Fibroblast of peridontal ligament (primary cell): ENCODE measurements around the gene BPIFB2.

Experiments used
- DNase-seq: peaks from one replicate; pipeline ENCODE4 v3.0.0-alpha.2; 2010; ENCODE audit errors: extremely low read depth

Gene BPIFB2

DNA sequence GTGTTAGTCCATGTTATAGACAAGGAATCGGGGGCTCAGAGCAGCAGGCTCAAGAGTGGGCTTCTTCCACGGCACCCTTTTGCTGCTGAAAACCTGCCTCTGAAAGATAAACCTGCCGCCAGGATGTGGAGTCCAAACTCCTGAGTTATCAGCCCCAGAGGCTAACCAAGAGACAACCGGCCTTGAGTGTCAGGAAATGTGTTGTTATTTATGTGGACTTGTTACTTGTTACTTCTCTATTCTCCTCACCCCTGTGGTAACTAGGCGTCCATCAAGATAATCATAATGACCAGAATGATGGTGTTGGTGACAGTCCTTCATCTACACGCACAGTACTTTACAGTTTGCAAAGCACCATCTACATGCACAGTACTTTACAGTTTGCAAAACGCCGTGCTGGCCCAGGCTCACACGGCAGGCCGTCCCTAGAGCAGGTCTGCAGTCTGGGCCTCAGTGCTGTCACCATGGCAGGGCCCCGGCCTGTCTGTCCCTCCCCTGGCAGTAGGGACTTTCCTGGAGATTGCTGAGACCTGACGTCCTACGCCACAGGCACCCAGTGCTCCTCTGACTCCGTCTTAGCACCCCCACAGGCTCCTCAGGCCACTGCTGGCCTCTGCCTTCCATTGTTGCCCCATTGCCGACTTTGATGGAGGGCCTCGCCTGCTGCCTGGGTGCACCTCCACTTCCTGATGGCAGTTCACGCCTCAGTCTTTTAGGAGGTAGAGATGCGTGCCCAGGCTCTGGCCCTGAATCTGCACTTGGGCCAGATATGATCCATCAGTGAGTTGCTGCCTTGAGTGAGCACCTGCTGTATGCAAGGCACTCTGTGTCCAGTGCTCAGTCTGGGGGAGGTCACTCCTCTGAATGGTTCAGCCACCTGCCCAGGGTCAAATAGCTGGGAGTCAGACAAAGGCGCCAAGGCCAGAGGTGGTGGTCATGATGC is 62.9 kb downstream of the BPIFB2 start:
- no peak for DNase-seq

DNA sequence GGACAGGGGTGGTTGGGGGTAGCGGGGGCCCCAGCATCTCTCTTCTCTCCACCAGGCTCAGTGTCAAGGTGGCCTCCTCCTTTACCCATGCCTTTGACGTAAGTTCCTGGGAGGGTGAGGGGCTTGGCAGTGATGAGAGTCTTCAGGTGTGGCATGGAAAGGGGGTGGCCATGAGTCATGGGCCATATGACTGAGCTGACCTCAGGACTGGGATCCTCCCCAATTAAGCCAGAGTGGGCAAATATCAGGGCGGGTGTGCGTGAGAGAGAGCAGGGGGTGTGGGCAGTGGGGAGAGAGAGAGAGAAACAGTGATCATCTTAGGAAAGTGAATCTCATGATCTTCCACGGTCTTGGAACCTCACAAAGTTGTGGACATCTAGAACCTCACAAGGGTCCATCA is 63.7 kb downstream of the BPIFB2 start:
- no peak for DNase-seq

DNA sequence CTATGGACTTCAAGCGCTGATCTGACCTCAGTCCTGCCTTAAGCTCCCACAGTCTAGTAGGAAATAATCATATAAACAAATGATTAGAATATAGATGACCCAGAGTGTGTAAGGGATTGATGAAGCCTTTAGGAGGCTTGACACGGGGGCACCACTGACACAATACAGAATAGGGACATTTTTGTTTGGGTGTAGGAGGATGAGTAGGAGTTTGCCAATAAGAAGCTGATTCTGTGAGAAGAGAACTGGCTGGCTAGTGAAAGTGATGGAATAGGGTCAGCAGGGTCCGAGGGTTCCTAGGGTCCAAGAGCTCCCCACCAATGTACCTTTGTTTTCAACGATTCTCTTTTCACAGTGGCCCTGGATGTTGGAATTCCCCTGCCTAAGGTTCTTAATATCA is 64.9 kb downstream of the BPIFB2 start:
- no peak for DNase-seq

DNA sequence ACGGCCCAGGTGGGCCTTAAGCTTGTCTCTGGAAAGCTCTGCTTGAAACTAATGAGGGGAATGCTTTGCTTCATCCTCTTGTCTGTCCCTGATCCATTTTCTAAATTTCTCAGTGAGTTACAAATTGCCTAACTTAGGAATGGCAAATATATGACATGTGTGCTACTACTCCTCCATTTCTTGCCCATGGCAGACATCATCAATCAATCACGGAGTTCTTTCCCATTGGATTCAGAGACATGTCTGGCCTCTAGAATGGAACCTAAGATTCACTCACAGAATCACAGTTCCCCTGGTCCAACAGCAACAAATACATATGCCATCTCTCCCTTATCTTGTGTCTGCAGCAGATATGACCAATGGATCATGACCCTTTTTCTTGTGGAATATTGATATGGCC is 65.3 kb downstream of the BPIFB2 start:
- DNase-seq, result no peak
